RWPE2 (cell line): ENCODE results near the gene GDPD3.
A peak's percentile ranks its signal among the peaks of the same experiment; 100 is the strongest.

Experiments
- ATAC-seq: fragments of 200-7000 bp; cut with Tn5 transposase; 3 replicates; pipeline ENCODE4 v1.9.1; 2021; ENCODE audit warnings: low read depth
- DNase-seq: peaks from one replicate; pipeline ENCODE4 v3.0.0-alpha.2; 2020; ENCODE audit warnings: low spot score
- H3K27ac ChIP-seq: fragments of 450-650 bp; 2 replicates; pipeline ENCODE4 v1.5.1; 2017; ENCODE audit warnings: mild to moderate bottlenecking; ENCODE audit not compliant: poor library complexity, severe bottlenecking
- H3K27me3 ChIP-seq: fragments of 250-450 bp; sonication (Bioruptor Pico); 2 replicates; pipeline ENCODE4 v1.5.1; 2021; ENCODE audit warnings: mild to moderate bottlenecking, moderate library complexity; ENCODE audit not compliant: insufficient read depth, poor library complexity, severe bottlenecking
- H3K36me3 ChIP-seq: fragments of 250-450 bp; sonication (Bioruptor Pico); 2 replicates; pipeline ENCODE4 v1.5.1; 2020; ENCODE audit warnings: low read depth, mild to moderate bottlenecking, moderate library complexity
- H3K4me1 ChIP-seq: fragments of 250-450 bp; sonication (Bioruptor Pico); 2 replicates; pipeline ENCODE4 v1.5.1; 2021; ENCODE audit warnings: mild to moderate bottlenecking, moderate library complexity; ENCODE audit not compliant: insufficient read depth, poor library complexity, severe bottlenecking
- H3K4me3 ChIP-seq: fragments of 250-450 bp; sonication (Bioruptor Pico); 2 replicates; pipeline ENCODE4 v1.5.1; 2021; ENCODE audit warnings: mild to moderate bottlenecking, moderate library complexity; ENCODE audit not compliant: severe bottlenecking
- H3K9me3 ChIP-seq: fragments of 250-450 bp; sonication (Bioruptor Pico); 2 replicates; pipeline ENCODE4 v1.5.1; 2021; ENCODE audit warnings: mild to moderate bottlenecking, moderate library complexity; ENCODE audit not compliant: severe bottlenecking
- CTCF ChIP-seq: fragments of 450-650 bp; IDR thresholded peaks from one replicate; pipeline ENCODE4 v1.5.1; 2017; ENCODE audit warnings: mild to moderate bottlenecking, moderate library complexity; ENCODE audit not compliant: poor library complexity, severe bottlenecking

GDPD3 gene

GRCh38 chr16:30078744-30079143, 34.6 kb downstream of the GDPD3 start:
- DNase-seq (no peak), ATAC-seq (no peak)
- H3K4me3 ChIP-seq, result no peak overlapping the region
- H3K27me3 ChIP-seq, result no peaks in the 10 kb centered on the region
- no peak overlapping the region for H3K27ac ChIP-seq
- H3K36me3 ChIP-seq, result peaks cover 76% of the 10 kb centered on the region
- no peaks in the 10 kb centered on the region for H3K9me3 ChIP-seq
- H3K4me1 ChIP-seq, result peaks cover 13% of the 10 kb centered on the region
- TF ChIP-seq CTCF, result no peak

GRCh38 chr16:30077656-30078055, 35.7 kb downstream of the GDPD3 start:
- Histone ChIP-seq H3K4me3 (no peak overlapping the region), H3K27ac (peak overlapping the region; percentile 69), H3K4me1 (peaks cover 13% of the 10 kb centered on the region), H3K36me3 (peaks cover 65% of the 10 kb centered on the region), H3K9me3 (no peaks in the 10 kb centered on the region), H3K27me3 (no peaks in the 10 kb centered on the region)
- TF ChIP-seq CTCF, result no peak
- DNase-seq (no peak), ATAC-seq (no peak)

- ATAC-seq (peak; percentile 2; the same call in 2 of the 3 replicates), DNase-seq (no peak)
- peak overlapping the region; percentile 87 for H3K4me3 ChIP-seq
- H3K36me3 ChIP-seq, result peaks cover 63% of the 10 kb centered on the region
- peak overlapping the region; percentile 69 for H3K27ac ChIP-seq
- no peak for TF ChIP-seq CTCF
- H3K9me3 ChIP-seq, result no peaks in the 10 kb centered on the region
- peaks cover 13% of the 10 kb centered on the region for H3K4me1 ChIP-seq
- no peaks in the 10 kb centered on the region for H3K27me3 ChIP-seq
Measured at GRCh38 chr16:30076276-30076791, 37.0 kb downstream of the GDPD3 start.

- no peak for TF ChIP-seq CTCF
- H3K4me3 ChIP-seq, result peak within 1 kb of the TSS; percentile 87
- peaks cover 13% of the 10 kb centered on the region for H3K4me1 ChIP-seq
- H3K9me3 ChIP-seq, result no peaks in the 10 kb centered on the region
- ATAC-seq (peak; percentile 89), DNase-seq (peak; percentile 89)
- peaks cover 63% of the 10 kb centered on the region for H3K36me3 ChIP-seq
- H3K27me3 ChIP-seq, result no peaks in the 10 kb centered on the region
- H3K27ac ChIP-seq, result peak within 1 kb of the TSS; percentile 69
Measured at GRCh38 chr16:30075503-30076275, 37.6 kb downstream of the GDPD3 start, which contains the start of gene PPP4C. Gene PPP4C, plus strand, starts transcription at chr16:30075994. Its CDS starts 384 bp downstream, at chr16:30076378.

- H3K36me3 ChIP-seq, result peaks cover 68% of the 10 kb centered on the region
Measured at GRCh38 chr16:30070490-30070889, 42.8 kb downstream of the GDPD3 start.

More at GRCh38 chr16:30070490-30070889, 42.8 kb downstream of the GDPD3 start:
- peaks cover 9% of the 10 kb centered on the region for H3K4me1 ChIP-seq
- no peak for TF ChIP-seq CTCF
- H3K4me3 ChIP-seq, result no peak overlapping the region
- no peak overlapping the region for H3K27ac ChIP-seq
- H3K9me3 ChIP-seq, result no peaks in the 10 kb centered on the region
- no peaks in the 10 kb centered on the region for H3K27me3 ChIP-seq
- ATAC-seq (no peak), DNase-seq (no peak)
